HepG2 (cell line): Measurements from ENCODE around the gene CMTM5.

ENCODE experiments used
- NCOA2 ChIP-seq: sonication (generic); formaldehyde crosslinking; IDR thresholded peaks from 2 replicates; pipeline ENCODE4 v1.8.0; 2022; ENCODE audit warnings: inconsistent platforms
- SIN3A ChIP-seq: IDR thresholded peaks from 2 replicates; pipeline ENCODE4 v1.6.1; 2011; ENCODE audit warnings: low read depth, mild to moderate bottlenecking, control low read depth, low read length, borderline replicate concordance
- TBP ChIP-seq: sonication (generic); formaldehyde crosslinking; IDR thresholded peaks from 2 replicates; pipeline ENCODE4 v1.5.0; 2020; ENCODE audit warnings: missing genetic modification reagents

DNA sequence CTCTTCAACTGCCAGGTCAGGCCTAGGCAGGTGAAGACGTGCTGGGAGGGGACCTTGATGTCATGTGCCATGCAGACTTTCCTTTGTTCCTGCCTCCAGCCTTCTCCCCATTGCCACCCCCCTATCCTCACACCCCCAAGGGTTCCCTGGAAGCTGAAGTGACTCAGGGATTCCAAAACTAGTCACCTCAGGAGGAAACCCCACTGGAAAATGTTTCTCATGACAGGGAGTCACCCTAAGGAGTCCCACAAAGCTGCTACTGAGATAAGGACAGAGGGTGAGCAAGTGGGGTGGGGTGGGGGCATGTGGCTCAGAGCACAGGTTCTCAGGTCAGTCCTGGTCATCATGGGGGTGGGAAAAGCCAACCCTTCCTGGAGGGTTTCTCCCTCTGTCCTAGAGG is 6.6 kb upstream of the CMTM5 start:
- no peak for TF ChIP-seq NCOA2 (CRISPR knock-in tag)
- TF ChIP-seq TBP: no peak
- no peak for TF ChIP-seq SIN3A
